ENCODE data around the gene RNF34. TPM values are rescaled to one million over a fixed set of nuclear protein-coding genes. Genes with fewer than 3 reads are reported as not detected.
"Not testable (repeated sequence)": the region's sequence is repeated elsewhere in the genome, so short reads cannot be mapped to it uniquely, and the experiment has no call there.

RNF34 gene
- total and polyA plus RNA-seq, 4 experiments from 2014 or later: 61.3 to 95.3 (median 86.7) TPM

DNA sequence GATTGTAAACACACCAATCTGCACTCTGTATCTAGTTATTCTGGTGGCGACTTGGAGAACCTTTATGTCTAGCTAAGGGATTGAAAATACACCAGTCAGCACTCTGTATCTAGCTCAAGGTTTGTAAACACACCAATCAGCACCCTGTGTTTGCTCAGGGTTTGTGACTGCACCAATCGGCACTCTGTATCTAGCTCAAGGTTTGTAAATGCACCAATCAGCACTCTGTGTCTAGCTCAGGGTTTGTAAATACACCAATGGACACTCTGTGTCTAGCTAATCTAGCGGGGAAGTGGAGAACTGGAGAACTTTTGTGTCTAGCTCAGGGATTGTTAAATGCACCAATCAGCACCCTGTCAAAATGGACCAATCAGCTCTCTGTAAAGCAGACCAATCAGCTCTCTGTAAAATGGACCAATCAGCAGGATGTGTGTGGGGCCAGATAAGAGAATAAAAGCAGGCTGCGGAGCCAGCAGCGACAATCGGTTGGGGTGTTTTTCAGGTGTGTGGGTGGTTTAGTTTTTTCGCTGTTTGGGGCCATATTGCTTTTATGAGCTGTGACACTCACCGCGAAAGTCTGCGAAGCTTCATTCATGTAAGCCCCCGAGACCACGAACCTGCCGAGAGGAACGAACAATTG, 24.9 kb upstream of the RNF34 start:
- DNase-seq; H3K4me3 Mint-ChIP-seq; H3K4me1 Mint-ChIP-seq; H3K27ac ChIP-seq (ENCODE audit: low read depth, low read length); H3K36me3 ChIP-seq (ENCODE audit: insufficient read depth, low read length); H3K27me3 ChIP-seq (ENCODE audit: insufficient read depth, low read length); H3K36me3 Mint-ChIP-seq; intact Hi-C loops (cut with micrococcal nuclease); H3K4me3 ChIP-seq (ENCODE audit: low read length in 2 of 2); H3K9me3 ChIP-seq (ENCODE audit: control insufficient read depth in 1 of 2, low read length in 2 of 2); H3K4me1 ChIP-seq (ENCODE audit: insufficient read depth, low read length); H3K27me3 Mint-ChIP-seq; H3K9me3 Mint-ChIP-seq; H3K27ac Mint-ChIP-seq; POLR2A ChIA-PET (ENCODE audit: partially characterized antibody): not testable (repeated sequence)
- CTCF ChIA-PET (ENCODE audit: partially characterized antibody): interaction anchor here (1.1 kb wide), 1 partner anchor 68 kb away, joined by 4 read pairs; no protein-coding TSS in a partner anchor

DNA sequence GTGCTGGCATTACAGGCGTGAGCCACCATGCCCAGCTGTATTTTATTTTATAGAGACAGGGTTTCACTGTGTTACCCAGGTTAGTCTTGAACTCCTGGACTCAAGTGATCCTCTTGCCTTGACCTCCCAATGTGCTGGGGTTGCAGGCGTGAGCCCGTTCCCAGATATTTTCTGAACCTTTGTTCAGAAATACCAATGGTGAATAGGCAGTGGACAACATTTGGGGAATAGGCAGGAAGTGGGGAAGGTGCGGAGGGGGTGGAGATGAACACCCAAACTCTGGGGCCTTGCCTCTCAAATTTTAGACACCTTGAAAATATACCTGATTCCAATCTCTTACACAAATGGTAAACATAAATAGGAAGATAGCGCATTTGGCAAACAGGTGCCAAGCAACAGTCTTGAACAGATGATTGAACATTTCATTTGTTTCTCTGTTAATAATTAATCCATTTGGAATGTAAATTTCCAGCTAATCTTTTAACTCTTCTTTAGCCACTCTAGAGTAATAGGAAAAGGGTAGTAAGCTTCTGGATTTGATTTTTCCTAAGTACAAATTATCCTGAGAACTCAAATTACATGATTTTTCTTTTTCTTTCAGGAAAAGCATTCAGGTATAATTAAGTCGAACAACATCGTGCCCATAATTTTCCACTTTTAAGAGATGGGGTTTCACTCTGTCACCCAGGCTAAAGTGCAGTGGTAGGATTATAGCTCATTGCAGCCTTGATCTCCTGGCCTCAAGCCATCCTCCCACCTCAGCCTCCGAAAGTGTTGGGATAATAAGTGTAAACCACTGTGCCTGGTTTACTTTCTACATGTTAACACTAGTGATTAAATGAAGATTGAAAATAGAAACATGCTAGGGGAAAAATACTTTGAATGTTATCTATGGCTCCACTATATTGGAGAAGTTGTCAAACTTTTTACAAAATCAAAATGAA, 22.9 kb upstream of the RNF34 start:
- POLR2A ChIA-PET (ENCODE audit: partially characterized antibody): no interaction called here
- Histone ChIP-seq H3K4me3 (ENCODE audit: low read length in 2 of 2) (no peak overlapping the region), H3K9me3 (ENCODE audit: control insufficient read depth in 1 of 2, low read length in 2 of 2) (no peaks in the 10 kb centered on the region), H3K27ac (ENCODE audit: low read depth, low read length) (no peak overlapping the region), H3K4me1 (ENCODE audit: insufficient read depth, low read length) (no peaks in the 10 kb centered on the region), H3K36me3 (ENCODE audit: insufficient read depth, low read length) (no peaks in the 10 kb centered on the region), H3K27me3 (ENCODE audit: insufficient read depth, low read length) (no peaks in the 10 kb centered on the region)
- CTCF ChIA-PET (ENCODE audit: partially characterized antibody): interaction anchor here (0.6 kb wide), 1 partner anchor 10 kb away, joined by 3 read pairs; no protein-coding TSS in a partner anchor
- no peaks in the 10 kb centered on the region for H3K4me1 Mint-ChIP-seq
- H3K4me3 Mint-ChIP-seq: no peak overlapping the region
- H3K27me3 Mint-ChIP-seq: peaks cover 0 to 3% of the 10 kb centered on the region in 2 donors
- peaks cover 0 to 1% (median 0%) of the 10 kb centered on the region in 8 donors for H3K9me3 Mint-ChIP-seq
- intact Hi-C loops (cut with micrococcal nuclease): no loop called here
- DNase-seq: no peak
- no peak overlapping the region for H3K27ac Mint-ChIP-seq
- H3K36me3 Mint-ChIP-seq: no peaks in the 10 kb centered on the region

- Mint-ChIP-seq H3K27ac (no peak overlapping the region), H3K9me3 (no peaks in the 10 kb centered on the region)
These were observed 21.2 kb upstream of the RNF34 start for GRCh38 chr12:121378736-121379135.

GRCh38 chr12:121379945-121380344, 20.0 kb upstream of the RNF34 start:
- Histone ChIP-seq H3K27me3 (ENCODE audit: insufficient read depth, low read length) (no peaks in the 10 kb centered on the region), H3K4me1 (ENCODE audit: insufficient read depth, low read length) (no peaks in the 10 kb centered on the region), H3K27ac (ENCODE audit: low read depth, low read length) (no peak overlapping the region), H3K36me3 (ENCODE audit: insufficient read depth, low read length) (no peaks in the 10 kb centered on the region), H3K9me3 (ENCODE audit: control insufficient read depth in 1 of 2, low read length in 2 of 2) (no peaks in the 10 kb centered on the region), H3K4me3 (ENCODE audit: low read length in 2 of 2) (no peak overlapping the region)
- Mint-ChIP-seq H3K9me3 (no peaks in the 10 kb centered on the region), H3K36me3 (no peaks in the 10 kb centered on the region), H3K27ac (no peak overlapping the region), H3K27me3 (peaks cover 0 to 3% of the 10 kb centered on the region in 2 donors), H3K4me1 (no peaks in the 10 kb centered on the region), H3K4me3 (no peak overlapping the region)
- ChIA-PET POLR2A (ENCODE audit: partially characterized antibody) (no interaction called here), CTCF (ENCODE audit: partially characterized antibody) (no interaction called here)
- intact Hi-C loops (cut with micrococcal nuclease): no loop called here
- no peak for DNase-seq

More at GRCh38 chr12:121378736-121379135, 21.2 kb upstream of the RNF34 start:
- DNase-seq: no peak
- H3K4me3 Mint-ChIP-seq: no peak overlapping the region
- H3K27me3 ChIP-seq (ENCODE audit: insufficient read depth, low read length): no peaks in the 10 kb centered on the region
- ChIA-PET POLR2A (ENCODE audit: partially characterized antibody) (no interaction called here), CTCF (ENCODE audit: partially characterized antibody) (no interaction called here)
- no peaks in the 10 kb centered on the region for H3K36me3 Mint-ChIP-seq
- peaks cover 0 to 3% of the 10 kb centered on the region in 2 donors for H3K27me3 Mint-ChIP-seq
- H3K36me3 ChIP-seq (ENCODE audit: insufficient read depth, low read length): no peaks in the 10 kb centered on the region
- H3K9me3 ChIP-seq (ENCODE audit: control insufficient read depth in 1 of 2, low read length in 2 of 2): no peaks in the 10 kb centered on the region
- intact Hi-C loops (cut with micrococcal nuclease): no loop called here
- H3K27ac ChIP-seq (ENCODE audit: low read depth, low read length): no peak overlapping the region
- no peaks in the 10 kb centered on the region for H3K4me1 Mint-ChIP-seq
- no peaks in the 10 kb centered on the region for H3K4me1 ChIP-seq (ENCODE audit: insufficient read depth, low read length)
- H3K4me3 ChIP-seq (ENCODE audit: low read length in 2 of 2): no peak overlapping the region

- no peaks in the 10 kb centered on the region for H3K36me3 Mint-ChIP-seq
- Histone ChIP-seq H3K4me3 (ENCODE audit: low read length in 2 of 2) (no peak overlapping the region), H3K27ac (ENCODE audit: low read depth, low read length) (no peak overlapping the region), H3K36me3 (ENCODE audit: insufficient read depth, low read length) (no peaks in the 10 kb centered on the region), H3K4me1 (ENCODE audit: insufficient read depth, low read length) (no peaks in the 10 kb centered on the region), H3K27me3 (ENCODE audit: insufficient read depth, low read length) (no peaks in the 10 kb centered on the region), H3K9me3 (ENCODE audit: control insufficient read depth in 1 of 2, low read length in 2 of 2) (no peaks in the 10 kb centered on the region)
- ChIA-PET POLR2A (ENCODE audit: partially characterized antibody) (interaction anchor here (0.6 to 0.9 kb wide), 2 partner anchors 8 to 17 kb away, joined by 3 to 4 read pairs; no protein-coding TSS in a partner anchor), CTCF (ENCODE audit: partially characterized antibody) (interaction anchor here (1.2 kb wide), 1 partner anchor 58 kb away, joined by 4 read pairs; no protein-coding TSS in a partner anchor)
- no peak for DNase-seq
- no peaks in the 10 kb centered on the region for H3K9me3 Mint-ChIP-seq
- peaks cover 0 to 1% of the 10 kb centered on the region in 2 donors for H3K27me3 Mint-ChIP-seq
- H3K4me1 Mint-ChIP-seq: no peaks in the 10 kb centered on the region
- H3K27ac Mint-ChIP-seq: no peak overlapping the region
- H3K4me3 Mint-ChIP-seq: no peak overlapping the region
- intact Hi-C loops (cut with micrococcal nuclease): no loop called here
These were observed 16.3 kb upstream of the RNF34 start for GRCh38 chr12:121383601-121384021.

- CTCF ChIA-PET (ENCODE audit: partially characterized antibody): interaction anchor here (1.2 kb wide), 1 partner anchor 57 kb away, joined by 4 read pairs; no protein-coding TSS in a partner anchor
- H3K27ac ChIP-seq (ENCODE audit: low read depth, low read length); H3K4me3 ChIP-seq (ENCODE audit: low read length in 2 of 2); H3K27me3 Mint-ChIP-seq; H3K27me3 ChIP-seq (ENCODE audit: insufficient read depth, low read length); H3K36me3 ChIP-seq (ENCODE audit: insufficient read depth, low read length); H3K9me3 ChIP-seq (ENCODE audit: control insufficient read depth in 1 of 2, low read length in 2 of 2); H3K36me3 Mint-ChIP-seq; H3K4me1 ChIP-seq (ENCODE audit: insufficient read depth, low read length); H3K4me3 Mint-ChIP-seq; POLR2A ChIA-PET (ENCODE audit: partially characterized antibody); H3K4me1 Mint-ChIP-seq; DNase-seq; H3K27ac Mint-ChIP-seq; intact Hi-C loops (cut with micrococcal nuclease); H3K9me3 Mint-ChIP-seq: not testable (repeated sequence)
These were observed 15.0 kb upstream of the RNF34 start for GRCh38 chr12:121384891-121385290.

- H3K4me3 Mint-ChIP-seq: no peak overlapping the region
- H3K27ac Mint-ChIP-seq: peak overlapping the region in 1 of 7 donors; percentile 5
- Histone ChIP-seq H3K9me3 (ENCODE audit: control insufficient read depth in 1 of 2, low read length in 2 of 2) (no peaks in the 10 kb centered on the region), H3K27ac (ENCODE audit: low read depth, low read length) (no peak overlapping the region), H3K4me1 (ENCODE audit: insufficient read depth, low read length) (peaks cover 12% of the 10 kb centered on the region), H3K36me3 (ENCODE audit: insufficient read depth, low read length) (no peaks in the 10 kb centered on the region), H3K27me3 (ENCODE audit: insufficient read depth, low read length) (no peaks in the 10 kb centered on the region), H3K4me3 (ENCODE audit: low read length in 2 of 2) (no peak overlapping the region)
- POLR2A ChIA-PET (ENCODE audit: partially characterized antibody): no interaction called here
- CTCF ChIA-PET (ENCODE audit: partially characterized antibody): interaction anchor here (1.5 kb wide), 1 partner anchor 62 kb away, joined by 4 read pairs; no protein-coding TSS in a partner anchor
- peaks cover 7 to 11% (median 10%) of the 10 kb centered on the region in 4 donors for H3K4me1 Mint-ChIP-seq
- intact Hi-C loops (cut with micrococcal nuclease): no loop called here
- no peak for DNase-seq
- no peaks in the 10 kb centered on the region for H3K27me3 Mint-ChIP-seq
- no peaks in the 10 kb centered on the region for H3K9me3 Mint-ChIP-seq
- no peaks in the 10 kb centered on the region for H3K36me3 Mint-ChIP-seq
These were observed 11.4 kb upstream of the RNF34 start for GRCh38 chr12:121388421-121388981.
